Activated naive CD4-positive, alpha-beta T cell (primary cell): ENCODE data around the gene ITPK1.
A peak's percentile ranks its signal among the peaks of the same experiment; 100 is the strongest.
"Not testable (repeated sequence)": the region's sequence is repeated elsewhere in the genome, so short reads cannot be mapped to it uniquely, and the experiment has no call there.

Experiments
- DNase-seq, 4 experiments: peaks; one replicate each; lab custom pipeline; 2025; lab: John Stamatoyannopoulos, UW

The ITPK1 gene

DNA sequence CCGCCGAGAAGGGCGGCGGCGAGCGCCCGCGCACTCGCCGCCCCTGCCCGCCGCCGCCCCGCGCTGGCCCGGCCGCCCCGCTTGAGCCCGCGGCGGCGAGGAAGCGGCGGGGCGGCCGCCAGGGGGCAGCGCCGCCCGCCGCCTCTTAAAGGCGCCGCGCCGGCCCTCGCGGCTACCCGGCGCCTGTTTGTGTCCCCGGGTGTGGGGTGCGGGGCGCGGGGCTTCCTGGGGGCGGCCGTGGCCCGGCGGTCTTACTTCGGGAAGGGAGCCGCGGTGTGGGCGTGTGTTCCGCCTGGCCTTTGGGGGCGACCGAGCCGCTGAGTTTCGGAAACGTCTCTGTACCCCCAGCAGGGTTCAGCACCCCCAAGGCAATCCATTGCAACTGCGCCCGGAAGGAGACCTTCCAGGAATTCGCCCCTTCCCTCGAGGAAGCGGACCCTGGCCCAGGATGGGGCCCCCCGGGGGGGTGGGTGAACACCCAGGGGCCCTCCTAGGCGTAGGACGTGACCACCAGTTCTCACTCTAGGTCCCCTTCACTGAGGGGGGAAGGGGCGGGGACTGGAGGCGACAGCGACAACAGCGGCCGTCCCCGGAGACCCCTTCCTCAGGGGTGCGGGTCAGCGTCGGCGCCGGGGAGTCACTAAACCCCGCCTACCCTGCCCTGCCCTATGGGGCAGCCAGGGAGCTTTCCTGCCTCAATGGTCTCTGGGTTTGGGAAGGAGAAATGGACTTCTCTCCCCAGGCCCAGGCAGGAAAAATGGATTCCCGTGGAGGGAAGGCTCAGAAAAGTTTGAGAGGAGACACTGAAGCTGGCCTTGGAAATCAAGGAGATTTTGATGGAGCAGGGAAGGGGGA, at the start of gene ITPK1:
Gene ITPK1, minus strand, starts transcription at position 105 of the 855 bp plus-strand sequence. CDS start 762 bp downstream, outside the sequence.
- peak in 3 of 4 experiments; percentile 27 to 49 (median 31) for DNase-seq

DNA sequence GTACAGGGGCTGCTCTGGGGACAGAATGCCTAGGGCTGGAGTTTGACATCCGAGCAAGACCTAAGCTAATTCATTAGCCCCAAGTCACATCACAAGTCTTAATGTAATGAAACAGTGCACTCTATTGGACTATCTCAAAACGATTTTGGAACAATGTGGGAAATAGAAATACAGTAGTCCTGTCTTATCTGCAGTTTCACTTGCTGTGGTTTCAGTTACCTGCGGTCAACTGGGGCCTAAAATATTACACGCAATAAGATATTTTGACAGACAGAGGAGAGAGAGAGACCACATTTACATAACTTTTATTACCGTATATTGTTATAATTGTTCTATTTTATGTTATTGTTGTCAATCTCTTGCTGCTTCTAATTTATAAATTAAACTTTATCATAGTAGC, 47.8 kb upstream of the ITPK1 start:
- no peak for DNase-seq

DNA sequence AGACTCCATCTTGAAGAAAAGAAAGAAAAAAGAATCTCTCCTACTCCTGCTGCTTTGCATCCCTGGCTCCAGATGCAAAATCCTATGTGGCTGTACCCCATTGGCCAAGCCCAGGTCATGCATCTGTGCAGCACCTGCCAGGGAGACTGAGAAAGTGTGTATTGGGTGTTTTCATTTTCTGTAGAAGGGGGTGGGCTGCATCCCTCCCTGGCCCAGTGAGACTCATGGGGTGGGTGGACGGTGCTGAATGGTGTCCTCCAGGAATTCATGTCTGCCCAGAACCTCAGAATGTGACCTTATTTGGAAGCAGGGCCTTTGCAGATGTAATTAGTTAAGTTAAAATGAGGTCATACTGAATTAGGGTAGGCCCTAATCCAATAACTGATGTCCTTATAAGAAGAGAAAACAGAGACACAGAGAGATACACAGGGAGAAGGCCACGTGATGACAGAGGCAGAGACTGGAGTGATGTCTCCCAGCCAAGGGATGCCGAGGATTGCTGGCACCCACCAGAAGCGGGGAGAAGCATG, 45.8 kb upstream of the ITPK1 start:
- DNase-seq, result no peak

DNA sequence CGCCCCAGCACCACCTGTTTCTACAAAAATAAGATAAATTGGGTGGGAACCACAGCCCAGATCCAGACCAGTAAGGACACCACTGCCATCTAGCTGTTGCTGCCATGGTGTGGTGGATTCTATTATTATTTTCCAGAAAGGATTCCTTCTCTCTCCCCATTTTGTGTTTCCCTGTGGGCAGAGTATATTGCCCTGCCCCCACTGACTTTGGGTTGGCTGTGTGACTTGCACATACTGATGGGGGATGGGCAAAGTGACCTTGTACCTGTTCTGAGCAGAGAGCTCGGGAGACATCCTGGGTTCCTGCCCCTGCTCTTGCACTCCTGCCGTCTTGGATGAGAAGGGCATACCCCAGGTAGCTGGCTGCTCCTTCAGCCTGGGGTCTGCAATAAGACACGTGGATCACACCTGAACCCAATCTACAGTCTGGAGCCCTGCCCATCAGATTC, 44.7 kb upstream of the ITPK1 start:
- no peak for DNase-seq

DNA sequence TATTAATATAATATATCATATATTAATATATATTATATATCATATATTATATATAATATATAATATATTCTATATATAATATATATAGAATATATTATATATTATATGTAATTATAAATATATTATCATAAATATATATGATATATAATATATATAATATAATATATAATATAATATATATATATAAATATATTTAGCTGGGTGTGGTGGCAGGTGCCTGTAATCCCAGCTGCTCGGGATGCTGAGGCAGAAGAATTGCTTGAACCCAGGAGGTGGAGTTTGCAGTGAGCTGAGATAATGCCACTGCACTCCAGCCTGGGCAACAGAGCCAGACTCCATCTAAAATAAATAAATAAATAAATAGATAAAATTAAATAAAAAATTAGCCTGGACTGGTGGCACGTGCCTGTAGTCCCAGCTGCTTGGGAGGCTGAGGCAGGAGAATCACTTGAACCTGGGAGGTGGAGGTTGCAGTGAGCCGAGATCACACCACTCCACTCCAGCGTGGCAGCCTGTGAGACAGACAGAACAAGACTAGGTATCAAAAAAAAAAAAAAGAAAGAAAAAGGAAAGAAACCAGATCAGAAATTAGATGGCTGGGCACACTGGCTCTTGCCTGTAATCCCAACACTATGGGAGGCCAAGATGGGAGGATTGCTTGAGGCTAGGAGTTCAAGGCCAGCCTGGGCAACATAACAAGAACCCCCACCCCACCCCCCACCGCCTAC, 44.1 kb upstream of the ITPK1 start:
- not testable (repeated sequence) for DNase-seq

DNA sequence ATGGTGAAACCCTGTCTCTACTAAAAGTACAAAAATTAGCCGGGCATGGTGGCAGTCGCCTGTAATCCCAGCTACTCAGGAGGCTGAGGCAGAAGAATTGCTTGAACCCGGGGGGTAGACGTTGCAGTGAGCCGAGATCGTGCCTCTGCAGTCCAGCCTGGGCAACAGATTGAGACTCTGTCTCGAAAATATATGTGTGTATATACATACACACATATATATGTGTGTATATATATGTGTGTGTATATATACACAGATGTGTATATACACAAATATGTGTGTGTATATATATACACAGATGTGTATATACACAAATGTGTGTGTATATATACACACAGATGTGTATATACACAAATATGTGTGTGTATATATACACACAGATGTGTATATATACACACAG, 42.6 kb upstream of the ITPK1 start:
- DNase-seq, result not testable (repeated sequence)

DNA sequence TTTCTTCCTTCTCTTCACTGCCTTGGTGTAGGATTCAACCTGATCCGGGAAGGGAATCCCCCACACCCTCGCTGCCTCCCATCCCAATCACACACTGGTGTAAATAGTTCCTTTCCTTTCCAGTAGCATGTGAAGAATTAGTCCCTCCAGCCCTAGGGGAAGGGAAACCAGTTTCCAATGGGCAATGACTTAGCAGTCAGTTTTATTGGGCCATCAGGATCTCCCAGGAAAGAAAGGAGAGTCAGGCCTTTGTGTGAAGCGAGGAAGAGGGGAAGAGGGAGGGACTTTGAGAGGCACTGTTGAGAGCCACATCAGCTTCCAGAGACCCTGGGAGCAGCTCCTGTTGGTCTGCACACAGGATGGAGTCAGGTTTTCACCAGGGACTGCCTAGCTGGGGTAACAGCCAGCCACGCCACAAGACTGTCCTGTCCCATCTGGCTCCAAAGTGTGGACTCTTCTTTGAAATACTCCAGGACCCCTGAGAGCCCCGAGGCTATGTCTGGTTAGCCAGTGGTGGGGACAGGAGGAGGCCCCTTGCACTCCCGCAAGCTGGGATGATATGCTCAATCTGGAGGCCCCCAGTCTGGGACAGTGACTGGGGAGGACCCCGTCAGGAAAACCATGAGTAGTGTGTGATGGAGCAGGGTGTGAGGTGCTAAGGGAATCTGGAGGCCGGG, 41.1 kb upstream of the ITPK1 start:
- no peak for DNase-seq

DNA sequence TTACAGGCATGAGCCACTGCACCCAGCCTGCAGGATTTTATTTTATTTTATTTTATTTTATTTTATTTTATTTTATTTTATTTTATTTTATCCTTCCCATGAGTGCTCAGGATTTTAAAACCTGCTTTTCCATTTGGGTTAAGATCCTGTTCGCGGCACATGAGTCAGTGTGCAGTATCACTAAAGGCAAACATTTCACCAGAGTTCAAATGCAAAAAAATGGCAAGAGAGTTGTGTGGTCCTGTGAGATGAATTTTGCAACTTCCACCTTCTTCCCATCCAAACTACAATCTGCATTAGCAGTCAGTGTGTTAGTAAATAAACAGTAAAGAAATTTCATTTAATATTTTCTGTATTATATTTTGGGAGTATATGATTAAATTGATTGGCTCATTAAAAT, 39.9 kb upstream of the ITPK1 start:
- no peak for DNase-seq

DNA sequence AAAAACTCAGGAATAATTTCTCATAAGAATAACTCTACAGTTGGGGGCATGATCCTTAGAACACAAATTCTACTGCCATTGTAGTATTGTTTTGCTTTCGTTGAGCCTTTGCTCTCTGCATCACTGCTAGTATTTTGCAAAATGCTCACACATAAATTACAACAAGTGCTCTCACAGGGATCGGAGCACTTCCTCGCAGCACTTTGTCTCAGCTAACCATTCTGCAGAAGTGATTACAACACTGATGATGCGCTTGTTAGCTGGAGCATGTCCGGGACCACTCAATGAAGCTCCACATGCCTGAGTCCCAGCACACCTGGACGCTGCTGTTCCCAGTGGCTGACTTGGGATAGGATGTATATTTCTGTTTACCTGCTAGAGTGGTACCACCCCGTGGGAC, 37.4 kb upstream of the ITPK1 start:
- no peak for DNase-seq

DNA sequence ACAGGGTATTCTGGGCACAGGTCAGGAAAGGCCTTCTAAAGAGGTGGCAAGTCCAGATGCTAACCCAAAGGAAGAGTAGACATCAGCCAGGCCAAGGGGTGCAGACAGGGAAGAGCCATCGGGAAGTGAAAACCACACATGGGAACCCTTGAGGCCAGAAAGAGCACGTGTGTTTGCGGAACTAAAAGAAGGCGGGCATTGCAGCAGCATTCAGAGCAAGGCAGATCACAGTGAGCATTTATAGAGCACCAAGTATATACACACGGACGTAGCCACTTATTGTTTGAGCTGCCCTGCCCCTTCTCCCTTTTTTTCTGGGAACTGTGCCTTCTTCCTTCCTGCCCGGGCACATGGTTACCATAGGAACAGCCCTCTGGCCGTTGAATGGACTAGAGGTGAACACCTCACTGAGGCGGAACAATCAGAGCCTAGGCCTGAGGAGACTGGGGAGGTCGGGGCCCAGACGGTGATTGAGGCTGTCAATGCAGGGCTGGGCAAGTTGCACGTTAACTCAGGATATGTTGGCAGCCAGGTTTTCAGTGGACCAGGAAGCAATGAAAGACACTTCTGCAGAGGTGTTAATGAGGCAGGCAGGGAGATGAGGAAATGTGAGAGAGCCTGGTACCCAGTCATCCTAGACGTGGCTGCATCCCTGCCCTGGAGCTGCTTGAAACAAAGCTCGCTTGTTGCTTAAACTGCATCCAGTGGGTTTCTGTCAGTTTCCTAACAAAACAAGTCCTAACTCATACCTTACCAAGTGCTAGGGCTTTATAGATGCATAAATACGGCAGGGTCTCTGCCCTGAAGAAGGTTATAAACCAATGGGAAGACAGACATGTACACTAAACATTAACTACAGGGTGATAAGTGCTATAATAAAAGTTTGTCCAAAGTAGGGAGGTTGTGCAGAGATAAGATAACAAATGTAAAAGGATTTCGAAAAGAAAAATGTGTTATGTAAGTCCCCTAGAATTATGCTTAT, 34.8 kb upstream of the ITPK1 start:
- DNase-seq, result no peak

DNA sequence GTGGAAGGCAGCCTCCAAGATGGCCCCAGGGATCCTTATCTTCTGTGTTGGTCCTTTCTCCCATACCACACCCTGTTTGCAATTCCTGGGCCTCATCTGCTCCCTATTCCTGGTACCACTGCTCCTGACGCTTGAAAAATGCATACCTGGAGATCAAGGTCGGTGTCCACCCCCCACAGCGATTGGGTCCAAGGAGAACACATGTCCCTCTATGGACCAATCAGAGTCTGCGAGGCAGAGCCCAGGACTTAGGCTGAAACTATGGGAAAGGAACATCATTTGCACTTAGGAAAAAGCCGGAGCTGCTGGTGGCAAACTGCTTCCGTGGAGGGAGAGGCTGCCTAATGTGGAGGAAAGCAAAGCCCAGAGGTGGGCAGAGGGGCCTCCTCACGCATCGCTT, 33.3 kb upstream of the ITPK1 start:
- no peak for DNase-seq

DNA sequence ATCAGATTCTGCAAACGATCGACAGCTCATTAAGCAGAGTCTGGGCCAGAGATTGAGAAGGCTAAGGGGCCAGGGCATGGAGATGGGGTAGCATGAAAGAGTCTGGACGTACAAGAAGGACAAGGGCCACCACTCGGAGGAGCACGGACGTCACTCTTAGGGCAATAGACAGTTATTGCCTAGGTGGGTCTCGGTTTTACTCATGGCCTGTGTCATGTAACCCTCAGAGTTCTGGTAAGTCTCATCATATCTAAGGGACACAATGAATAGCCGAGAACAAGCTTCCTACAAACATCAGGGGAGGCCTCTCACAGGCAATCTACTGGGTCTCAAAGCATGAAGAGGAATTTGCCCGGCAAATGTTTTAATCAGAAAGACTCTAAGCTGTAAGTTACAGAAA, 30.4 kb upstream of the ITPK1 start:
- DNase-seq, result no peak

DNA sequence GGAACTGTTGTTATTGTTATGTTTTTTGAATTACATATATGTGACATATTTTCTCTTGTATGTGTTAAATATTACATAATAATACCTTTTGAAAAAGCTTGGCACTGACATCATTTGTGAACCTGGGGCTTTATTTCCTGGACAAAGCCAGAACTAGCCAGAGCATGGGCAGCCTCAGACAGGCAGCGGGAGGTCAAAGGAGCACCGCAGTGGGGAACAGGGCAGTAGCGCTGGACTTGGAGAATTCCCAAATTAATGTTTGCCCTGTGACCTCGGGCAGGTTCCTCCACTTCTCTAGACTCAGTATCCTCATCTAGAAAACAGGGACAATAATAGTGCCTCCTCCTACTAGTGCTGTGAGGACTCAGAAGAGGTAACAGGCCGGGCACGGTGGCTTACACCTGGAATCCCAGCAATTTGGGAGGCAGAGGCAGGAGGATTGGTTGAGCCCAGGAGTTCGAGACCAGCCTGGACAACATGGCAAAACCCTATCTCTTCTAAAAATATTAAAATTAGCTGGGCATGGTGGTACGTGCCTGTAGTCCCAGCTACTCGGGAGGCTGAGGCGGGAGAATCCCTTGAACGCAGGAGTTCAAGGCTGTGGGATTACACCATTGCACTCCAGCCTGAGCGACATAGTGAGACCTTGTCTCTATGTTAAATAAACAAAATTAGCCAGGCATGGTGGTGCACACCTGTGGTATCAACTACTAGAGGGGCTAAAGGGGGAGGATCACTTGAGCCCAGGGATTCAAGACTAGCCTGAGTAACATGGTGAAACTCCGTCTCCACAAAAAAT, 27.3 kb upstream of the ITPK1 start:
- DNase-seq, result no peak

DNA sequence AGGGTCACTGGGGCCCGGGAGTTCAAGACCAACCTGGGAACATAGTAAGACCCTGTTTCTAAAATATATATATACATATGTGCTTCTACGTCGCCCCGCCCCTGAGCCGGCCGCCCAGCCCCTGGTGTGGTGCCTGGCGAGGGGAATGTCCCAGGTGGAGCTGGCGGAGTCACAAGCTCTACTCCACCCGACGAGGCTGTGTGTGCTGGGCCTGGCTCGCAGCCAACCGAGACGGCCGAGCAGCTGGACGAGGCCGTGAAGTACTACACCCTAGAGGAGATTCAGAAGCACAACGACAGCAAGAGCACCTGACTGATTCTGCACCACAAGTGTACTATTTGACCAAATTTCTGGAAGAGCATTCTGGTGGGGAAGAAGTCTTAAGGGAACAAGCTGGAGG, 22.1 kb upstream of the ITPK1 start:
- no peak for DNase-seq

DNA sequence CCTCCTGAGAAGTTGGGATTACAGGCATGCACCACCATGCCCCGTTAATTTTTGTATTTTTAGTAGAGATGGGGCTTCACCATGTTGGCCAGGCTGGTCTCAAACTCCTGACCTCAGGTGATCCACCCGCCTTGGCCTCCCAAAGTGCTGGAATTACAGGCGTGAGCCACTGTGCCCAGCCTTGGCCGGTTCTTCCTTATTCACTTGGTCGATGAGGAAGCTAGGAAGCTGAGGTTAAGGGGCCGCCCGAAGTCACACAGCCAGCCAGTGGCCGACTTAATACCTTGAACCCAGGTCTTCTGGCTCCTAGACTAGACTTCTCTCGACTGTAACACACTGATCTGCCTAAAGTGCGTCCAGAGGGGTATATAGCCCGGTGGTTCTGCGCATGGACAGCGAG, 20.8 kb upstream of the ITPK1 start:
- not testable (repeated sequence) for DNase-seq

DNA sequence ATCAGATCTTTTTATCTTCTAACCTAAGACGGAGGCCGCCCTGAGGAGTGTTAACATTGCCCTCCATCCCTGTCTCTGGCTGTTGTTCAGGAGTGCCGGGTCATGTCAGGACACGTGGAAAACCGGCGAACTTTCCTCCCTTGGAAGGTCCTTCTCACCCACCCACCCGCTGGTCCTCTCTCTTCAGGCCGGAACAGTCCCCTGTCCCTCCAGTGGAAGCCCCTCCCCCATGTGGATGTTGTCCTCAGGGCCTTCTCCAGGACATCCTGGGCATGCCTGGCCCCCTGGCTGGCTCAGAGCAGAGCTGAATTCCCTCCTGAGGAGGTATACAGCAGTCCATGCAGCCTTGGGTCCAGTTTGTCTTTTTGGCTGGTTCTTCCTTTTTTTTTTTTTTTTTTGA, 20.3 kb upstream of the ITPK1 start:
- no peak for DNase-seq

DNA sequence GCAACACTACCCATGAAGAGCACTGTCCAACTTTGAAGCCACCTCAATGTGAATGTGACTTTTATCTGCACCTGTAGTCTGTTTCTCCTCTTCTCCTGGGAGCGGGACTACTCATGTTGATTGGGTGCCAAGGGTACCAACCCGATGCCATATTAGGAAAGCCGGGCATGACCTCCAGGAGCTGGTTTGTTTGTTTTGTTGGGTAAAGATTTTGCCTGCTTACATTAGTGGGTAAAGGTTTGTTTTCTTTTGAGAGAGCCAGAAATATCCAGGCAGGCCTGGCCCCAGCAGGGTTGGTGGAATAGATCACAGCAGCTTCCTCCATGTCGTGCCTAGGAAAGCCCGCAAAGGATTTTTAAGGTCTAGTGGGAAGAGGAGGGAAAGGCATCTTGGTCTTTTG, 19.7 kb upstream of the ITPK1 start:
- no peak for DNase-seq

DNA sequence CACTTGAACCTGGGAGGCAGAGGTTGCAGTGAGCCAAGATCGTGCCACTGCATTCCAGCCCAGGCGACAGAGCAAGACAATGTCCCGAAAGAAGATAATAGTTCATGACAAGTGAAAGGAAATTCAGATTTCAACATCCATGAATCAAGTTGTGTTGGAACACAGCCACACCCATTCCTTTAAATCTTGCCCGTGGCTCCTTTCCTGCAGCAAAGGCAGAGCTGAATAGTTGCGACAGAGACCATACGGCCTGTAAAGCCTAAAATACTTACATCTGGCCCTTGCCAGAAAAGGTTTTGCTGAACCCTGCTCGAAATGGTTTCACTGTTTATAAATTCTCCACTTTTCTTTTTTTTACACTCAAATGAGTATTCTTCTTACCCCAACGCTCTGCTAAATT, 17.7 kb upstream of the ITPK1 start:
- no peak for DNase-seq

DNA sequence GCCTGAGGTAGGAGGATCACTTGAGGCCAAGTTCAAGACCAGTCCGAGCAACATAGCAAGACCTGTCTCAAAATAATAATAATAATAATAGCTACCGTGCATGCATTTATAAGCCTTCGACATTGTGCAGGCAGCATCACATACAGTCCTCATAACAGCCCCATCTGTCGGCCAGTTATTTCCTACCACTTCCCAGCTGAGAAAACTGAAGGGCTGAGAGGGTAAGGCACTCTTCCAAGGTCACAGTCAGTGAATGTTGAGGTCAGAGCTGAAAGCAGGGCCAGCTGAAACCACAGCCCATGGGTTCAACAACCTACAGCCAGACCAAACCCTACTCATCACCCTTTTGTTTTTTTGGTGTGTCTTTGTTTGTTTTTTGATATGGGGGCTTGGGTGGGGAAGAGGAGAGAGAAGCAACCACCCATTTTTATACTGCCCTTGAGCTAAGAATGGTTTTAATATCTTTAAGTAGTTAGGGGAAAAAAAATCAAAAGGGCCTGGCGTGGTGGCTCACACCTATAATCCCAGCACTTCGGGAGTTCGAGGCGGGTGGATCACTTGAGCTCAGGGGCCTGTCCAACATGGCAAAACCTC, 16.8 kb upstream of the ITPK1 start:
- DNase-seq, result peak in 1 of 4 experiments; percentile 3

DNA sequence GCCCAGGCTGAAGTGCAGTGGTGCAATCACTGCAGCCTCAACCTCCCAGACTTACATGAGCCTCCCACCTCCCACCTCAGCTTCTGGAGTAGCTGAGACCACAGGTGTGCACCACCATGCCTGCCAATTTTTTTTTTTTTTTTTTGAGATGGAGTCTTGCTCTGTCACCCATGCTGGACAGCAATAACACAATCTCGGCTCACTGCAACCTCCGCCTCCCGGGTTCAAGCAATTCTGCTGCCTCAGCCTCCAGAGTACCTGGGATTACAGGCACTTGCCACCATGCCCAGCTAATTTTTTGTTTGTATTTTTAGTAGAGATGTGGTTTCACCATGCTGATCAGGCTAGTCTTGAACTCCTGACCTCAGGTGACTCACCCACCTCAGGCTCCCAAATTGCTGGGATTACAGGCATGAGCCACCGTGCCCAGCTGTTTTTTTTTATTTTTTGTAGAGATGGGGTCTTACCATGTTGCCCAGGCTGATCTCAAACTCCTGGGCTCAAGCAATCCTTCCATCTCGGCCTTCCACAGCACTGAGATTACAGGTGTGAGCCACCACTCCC, 15.6 kb upstream of the ITPK1 start:
- not testable (repeated sequence) for DNase-seq
